NCI-H128 (cell line): ENCODE data around the gene PSME2.
"Not testable (repeated sequence)": the region's sequence is repeated elsewhere in the genome, so short reads cannot be mapped to it uniquely, and the experiment has no call there.

Experiments
- DNase-seq: peaks from one replicate; lab custom pipeline; 2025; ENCODE audit not compliant: unreplicated experiment; lab: John Stamatoyannopoulos, UW

Gene PSME2

DNA sequence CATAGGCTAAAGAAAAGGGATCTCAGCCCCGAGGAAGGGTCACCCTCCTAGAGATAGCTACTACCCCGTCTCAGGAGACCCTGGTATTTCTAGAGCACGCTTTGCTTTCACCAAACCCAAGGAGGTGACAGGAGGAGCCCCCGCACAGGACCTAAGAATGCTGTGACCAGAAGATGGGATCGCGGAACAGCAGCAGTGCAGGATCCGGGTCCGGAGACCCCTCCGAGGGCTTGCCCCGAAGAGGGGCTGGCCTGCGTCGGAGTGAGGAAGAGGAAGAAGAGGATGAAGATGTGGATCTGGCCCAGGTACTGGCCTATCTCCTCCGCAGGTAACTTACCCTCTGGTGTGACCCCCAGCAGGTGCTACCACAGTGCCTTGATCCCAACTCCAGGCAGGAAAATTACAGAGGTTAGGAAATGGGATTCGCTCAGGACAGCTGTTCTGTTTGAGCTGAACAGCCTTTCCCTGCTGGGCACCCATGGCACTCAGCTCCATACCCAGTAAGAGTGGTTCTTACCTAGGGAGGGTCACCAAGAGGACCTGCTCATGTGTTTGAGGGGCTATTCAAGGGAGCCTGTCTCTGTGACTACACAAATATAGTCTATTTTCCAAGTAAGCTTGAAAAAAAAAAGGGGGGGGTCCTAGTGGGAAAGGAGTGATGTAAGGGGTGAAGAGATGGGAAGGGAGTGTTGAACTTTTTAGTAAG lies 30.8 kb downstream of the PSME2 start:
- DNase-seq, result no peak

DNA sequence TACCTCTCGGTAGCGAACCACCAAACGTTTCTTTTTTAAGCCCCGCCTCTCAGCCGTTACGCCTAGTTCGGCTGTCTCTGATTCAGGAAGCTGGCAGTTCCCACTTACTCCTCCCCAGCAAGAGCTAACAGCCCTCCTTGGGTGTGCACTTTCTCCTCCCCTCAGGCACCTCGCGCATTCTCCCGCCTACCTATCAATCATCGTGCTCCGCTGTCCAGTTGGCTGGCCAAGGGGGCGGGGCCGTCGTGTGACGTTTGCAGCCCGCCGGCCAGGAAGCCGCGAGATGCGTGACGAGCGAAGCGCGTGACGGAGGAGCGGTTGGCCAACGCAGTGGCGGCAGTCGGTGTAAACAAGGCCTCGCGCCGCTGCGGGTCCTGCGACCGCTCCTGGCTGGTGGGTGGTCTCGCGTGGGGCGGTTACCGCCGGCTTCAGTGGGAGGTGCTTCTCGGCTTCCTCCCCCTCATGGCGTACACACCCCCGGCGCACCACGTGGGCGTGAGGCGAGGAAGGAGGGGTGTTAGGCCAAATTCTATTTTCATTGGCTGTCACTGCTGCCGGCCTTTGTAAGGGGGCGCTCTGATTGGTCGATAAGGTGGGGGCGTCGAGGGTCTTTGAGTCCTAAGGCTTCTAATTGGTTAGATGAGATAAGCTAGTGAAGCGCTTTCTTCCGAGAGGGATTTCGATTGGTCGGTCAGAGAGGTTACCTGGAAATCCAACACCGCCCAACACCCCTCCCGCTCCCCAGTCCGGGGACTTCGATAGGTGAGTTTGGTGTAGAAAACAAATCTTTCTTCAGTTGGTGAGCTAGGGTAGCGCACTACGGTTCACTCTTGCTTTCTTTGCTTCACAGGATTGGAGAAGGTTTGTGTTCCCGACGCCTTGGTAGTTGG lies 31.6 kb downstream of the PSME2 start, which contains the start of the genes DCAF11 and NRL:
Gene DCAF11 (plus strand): TSS at position 246 of the 890 bp plus-strand sequence. CDS start 818 bp downstream, outside the sequence.
Gene NRL (minus strand): TSS at position 418 of the 890 bp plus-strand sequence. CDS start 32,101 bp downstream, outside the sequence.
- DNase-seq, result peak; percentile 97

DNA sequence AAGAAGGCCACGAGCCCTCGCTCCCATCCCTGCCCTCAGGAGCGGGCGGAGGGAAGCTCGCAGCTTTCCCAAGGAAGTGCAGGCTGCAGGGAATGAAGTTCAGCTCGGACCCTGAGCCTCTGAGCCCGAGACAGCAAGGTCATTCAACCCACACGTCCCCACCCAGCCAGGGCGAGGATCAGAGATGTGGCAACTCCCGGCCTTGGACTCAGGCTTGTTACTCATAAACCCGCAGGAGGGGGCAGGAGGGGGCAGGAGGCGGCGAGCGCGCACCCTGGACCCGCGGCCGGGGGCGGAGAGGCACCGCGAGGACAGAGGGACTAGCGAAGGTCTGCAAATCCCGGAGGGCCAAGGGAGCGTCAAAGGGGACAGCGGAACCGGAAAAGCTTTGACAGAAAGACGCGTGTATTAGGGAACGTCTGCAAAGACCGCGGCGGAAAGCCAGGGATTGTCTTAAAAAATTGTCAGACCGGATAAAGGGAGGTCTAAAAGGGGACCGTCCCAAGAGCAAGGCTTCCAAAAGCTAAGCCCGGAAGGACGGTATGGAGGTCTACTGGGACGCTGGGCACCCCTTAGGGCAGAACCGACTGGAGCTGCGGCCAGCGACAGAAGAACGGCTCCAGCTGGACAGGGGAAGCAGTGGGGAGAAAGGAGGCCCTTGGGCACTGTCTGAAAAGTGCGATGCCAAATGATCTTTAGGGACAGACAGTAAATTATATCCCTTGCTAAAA lies 32.4 kb downstream of the PSME2 start:
- peak; percentile 59 for DNase-seq

DNA sequence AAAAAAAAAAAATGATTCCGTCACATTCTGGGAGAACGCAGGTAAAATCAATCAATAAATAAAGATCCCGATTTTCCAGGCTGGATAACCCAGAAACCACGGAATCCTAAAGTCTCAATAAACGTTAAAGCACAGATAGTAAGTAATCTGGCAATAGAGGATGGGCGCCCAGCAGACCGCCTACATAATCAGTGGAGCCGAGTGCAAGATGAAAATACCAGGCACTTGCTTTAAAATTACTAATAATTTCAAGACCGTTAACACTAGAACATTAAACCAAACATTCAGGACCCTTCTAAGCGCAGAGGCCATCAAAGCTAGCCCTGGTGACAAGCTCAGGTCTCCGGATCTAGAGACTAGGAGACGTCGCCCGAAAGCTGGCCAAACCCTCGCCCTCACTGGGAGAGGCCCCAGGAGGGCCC lies 33.0 kb downstream of the PSME2 start:
- DNase-seq, result no peak

DNA sequence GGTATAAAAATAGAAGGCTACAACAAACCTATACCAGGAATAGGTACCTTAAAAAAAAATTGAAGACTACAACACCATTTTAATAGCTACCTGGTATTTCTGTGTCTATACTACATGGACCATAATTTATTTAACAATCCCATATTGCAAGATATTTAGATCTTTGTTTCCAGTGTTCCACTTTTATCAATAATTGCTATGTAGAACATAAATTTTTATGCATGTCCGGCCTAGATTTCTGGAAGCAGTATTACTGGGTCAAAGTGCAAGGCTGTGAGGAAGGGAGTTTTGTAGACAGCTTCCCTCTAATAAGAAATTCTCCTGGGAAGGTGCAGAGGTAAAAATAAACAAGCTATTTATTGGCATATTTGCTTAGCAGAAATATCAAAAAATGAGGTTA lies 35.9 kb downstream of the PSME2 start:
- no peak for DNase-seq

DNA sequence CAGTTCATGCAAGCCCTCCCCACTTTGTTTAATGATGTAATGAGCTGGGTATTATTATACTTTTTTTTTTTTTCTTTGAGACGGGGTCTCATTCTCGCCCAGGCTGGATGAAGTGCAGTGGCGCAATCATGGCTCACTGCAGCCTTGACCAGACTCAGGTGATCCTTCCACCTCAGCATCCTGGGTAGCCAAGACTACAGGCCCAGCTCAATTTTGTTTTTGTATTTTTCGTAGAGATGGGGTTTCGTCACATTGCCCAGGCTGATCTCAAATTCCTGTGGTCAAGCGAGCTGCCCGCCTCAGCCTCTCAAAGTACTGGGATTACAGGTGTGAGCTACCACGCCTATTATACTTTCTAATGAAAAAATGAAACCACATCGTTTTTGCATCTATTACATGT lies 36.4 kb downstream of the PSME2 start:
- DNase-seq, result no peak

DNA sequence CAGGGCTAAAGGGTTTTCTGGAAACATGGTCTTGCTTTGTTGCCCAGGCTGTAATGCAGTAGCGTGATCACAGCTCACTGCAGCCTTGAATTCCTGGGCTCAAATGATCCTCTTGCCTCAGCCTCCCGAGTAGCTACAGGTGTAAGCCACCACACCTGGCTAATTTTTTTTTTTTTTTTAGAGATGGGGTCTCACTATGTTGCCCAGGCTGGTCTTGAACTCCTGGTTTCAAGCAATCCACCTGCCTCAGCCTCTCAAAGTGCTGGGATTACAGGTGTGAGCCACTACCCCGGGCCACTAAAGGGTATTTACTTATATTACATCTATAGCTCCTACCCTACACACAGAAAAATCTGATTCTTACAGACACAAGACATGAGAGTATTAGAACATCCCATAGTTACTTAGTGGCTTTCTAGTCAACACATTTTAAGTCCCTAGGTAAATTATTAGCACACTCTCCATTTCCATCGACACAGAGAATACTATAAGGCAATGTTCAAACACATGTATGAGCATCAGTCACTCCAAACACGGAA lies 38.0 kb downstream of the PSME2 start:
- no peak for DNase-seq

DNA sequence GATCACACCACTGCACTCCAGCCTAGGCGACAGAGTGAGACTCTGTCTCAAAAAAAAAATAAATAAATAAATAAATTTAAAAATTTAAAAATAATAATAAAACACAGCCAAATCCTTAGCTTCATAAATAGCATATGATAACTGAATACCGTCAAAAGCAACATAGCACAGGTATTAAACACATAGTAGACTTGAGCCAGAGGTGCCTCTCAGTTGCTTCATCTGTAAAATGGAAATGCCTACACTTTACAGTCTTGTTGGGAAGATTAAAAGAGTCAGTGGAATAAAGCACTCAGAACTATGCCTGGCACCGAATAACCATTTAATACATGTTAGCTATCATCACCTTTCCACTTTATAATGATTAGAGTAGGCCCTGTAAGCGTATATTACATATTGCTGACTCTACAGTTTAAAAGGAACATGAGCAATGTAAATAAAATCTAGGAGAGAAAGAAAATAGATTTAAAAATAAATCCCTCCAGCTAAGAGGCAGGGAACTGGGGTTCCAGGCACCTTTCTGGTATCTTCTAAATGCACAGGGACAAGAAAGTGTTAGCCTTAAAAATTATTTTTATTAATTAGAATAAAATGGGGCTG lies 39.6 kb downstream of the PSME2 start:
- DNase-seq, result no peak

DNA sequence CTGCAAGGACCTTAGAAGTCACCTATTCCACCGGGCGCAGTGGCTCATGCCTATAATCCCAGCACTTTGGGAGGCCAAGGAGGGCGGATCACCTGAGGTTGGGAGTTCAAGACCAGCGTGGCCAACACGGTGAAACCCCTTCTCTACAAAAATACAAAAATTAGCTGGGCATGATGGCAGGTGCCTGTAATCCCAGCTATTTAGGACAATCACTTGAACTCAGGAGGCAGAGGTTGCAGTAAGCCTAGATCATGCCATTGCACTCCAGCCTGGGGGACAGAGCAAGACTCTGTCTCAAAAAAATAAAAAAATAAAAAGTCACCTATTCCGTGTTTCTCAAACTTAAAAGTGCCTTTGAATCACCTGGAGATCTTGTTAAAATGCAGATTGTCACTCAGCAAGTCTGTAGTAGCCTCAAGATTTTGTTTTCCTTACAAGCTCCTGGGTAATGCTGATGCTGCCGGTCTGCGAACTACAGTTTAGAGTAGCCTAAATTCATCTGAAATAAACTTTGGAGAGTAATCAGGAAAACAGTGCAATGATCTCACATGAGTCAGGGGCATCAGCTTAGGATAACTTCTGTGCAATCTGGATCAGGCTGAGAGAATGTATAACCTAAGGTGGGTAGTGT lies 40.7 kb downstream of the PSME2 start:
- not testable (repeated sequence) for DNase-seq

DNA sequence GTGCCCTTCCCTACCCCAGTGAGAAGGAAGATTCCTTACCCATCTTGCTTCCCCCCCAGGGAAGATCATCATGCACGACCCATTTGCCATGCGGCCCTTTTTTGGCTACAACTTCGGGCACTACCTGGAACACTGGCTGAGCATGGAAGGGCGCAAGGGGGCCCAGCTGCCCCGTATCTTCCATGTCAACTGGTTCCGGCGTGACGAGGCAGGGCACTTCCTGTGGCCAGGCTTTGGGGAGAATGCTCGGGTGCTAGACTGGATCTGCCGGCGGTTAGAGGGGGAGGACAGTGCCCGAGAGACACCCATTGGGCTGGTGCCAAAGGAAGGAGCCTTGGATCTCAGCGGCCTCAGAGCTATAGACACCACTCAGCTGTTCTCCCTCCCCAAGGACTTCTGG lies 43.0 kb downstream of the PSME2 start:
- DNase-seq, result no peak

DNA sequence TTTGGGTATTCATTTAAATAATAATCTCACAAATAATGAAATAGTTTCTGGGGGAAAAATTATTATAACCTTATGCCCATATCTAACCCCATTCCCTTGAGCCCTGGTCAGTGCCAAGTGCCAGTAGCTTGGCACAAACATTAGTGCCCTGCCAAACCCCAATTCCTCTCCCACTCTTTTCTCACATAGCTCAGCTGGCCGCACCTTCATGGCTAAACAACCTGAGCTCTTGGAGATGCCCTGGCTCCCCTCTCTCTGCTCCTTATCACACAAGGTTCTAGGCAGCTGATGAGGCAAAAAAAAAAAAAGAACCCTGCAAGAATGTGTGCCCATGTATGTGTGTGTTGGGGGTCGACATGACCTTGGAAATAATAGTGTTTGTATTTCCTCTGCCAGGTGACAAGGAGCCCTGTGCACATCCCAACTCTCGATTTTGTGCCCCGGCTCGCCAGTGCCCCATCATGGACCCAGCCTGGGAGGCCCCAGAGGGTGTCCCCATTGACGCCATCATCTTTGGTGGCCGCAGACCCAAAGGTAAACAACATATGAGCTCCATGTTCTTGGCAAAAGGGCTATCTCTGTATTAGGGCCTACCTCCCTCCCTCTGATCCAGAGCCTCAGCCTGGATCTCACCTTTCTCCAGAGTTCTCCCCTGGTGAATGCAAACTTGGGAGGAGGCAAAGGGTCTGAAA lies 43.9 kb downstream of the PSME2 start:
- no peak for DNase-seq

DNA sequence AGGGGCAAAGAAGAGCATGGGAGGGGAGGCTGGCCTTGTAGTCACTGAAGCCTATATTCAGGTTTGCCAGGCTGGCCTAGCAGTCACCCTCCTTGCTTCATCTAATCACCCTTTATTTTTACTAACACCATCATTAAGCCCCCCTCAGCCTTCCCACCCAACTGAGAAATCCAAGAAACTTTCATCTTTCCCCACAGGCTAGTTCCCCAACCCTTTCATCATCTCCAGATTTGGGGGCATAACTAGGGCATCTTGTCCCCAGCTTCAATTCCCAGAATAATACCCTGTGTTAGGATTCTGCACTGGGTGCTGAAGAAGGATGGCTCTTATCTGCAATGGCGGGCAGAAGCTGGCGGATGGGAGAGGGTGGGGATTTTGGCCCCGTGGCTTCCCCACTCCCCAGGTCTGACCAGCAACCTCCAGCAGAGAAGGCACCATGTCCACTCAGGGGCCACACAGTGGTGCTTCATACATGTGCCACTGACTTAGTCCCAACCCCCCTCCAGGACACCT lies 45.4 kb downstream of the PSME2 start:
- DNase-seq, result no peak

DNA sequence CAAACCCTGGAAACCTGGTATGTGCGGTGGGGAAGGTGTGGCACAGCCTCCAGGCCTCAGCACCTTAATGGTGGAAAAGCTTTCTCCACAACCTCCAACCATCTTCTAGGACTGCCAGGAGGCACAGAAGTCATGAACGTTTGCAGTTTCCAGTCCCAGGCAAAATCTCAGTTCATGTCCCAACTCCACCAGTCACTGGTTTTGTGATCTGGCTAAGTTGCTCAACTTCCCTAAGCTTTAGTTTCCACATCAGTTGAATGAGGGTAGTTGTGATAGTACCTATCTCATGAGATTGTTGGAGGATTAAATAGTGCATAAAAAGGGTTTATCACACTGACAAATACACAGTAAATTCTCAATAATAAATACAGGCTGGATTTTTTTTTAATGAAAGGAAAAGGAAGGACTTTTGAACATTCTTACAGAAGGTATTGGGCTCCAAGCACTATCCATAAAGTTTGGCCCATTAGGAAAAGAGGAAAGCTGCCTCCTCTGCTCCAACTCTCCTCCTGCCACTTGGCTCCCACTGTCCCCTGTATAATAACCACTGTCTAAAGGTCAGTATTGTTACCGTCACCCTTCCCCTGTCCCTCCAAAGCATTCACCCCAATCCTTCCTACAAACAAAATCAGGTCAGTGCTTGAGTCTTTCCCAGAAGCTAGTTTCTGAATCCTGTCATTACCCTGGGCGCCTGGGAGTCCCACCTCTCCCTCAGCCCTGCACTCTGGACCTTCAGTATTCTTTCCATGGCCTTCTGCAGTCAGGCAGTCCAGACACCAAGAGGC lies 46.0 kb downstream of the PSME2 start:
- no peak for DNase-seq

DNA sequence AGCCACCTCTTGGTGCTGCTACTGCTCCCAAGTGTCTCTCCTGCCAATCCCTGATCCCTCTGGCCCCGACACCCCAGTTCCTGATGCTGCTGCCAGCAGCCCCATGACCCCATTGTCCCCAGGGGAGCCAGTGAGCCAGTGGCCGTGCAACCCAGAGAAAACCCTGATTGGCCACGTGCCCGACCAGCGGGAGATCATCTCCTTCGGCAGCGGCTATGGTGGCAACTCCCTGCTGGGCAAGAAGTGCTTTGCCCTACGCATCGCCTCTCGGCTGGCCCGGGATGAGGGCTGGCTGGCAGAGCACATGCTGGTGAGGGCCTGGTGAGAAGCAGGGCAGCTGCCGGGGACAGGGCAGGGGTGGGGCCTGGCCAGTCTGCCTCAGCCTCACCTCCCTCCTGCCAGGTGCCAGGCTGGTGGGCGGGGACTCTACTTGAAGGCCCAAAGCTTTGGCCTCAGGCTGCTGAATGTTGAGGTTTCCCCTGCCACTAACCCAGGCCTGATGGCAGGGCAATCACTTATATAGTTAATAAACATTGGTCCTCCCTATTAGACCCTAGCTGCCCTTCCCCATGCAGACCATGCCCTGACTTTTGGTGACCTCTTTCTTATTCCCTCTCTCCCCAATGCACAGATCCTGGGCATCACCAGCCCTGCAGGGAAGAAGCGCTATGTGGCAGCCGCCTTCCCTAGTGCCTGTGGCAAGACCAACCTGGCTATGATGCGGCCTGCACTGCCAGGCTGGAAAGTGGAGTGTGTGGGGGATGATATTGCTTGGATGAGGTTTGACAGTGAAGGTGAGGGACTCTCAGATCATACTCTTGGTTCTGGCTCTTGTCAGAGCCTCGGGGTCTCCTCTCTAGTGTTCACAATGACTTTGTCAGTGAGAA lies 47.2 kb downstream of the PSME2 start:
- DNase-seq, result no peak

DNA sequence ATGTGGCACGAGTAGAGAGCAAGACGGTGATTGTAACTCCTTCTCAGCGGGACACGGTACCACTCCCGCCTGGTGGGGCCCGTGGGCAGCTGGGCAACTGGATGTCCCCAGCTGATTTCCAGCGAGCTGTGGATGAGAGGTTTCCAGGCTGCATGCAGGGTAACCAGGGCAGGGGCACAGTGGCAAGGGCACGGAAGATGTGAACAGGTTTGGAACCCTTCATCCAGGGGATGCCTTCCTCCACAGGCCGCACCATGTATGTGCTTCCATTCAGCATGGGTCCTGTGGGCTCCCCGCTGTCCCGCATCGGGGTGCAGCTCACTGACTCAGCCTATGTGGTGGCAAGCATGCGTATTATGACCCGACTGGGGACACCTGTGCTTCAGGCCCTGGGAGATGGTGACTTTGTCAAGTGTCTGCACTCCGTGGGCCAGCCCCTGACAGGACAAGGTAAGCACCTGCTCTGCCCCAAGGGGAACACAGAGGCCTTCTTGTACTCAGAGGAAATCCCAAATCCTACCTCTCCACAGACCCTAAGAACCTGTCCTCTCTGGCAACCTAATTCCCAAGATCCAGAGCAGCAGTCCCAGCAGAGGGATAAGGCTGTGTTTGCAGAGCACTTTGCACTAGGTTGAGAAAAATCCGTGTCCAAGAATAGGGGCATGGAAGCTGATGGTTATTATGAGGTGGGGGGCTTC lies 48.0 kb downstream of the PSME2 start:
- no peak for DNase-seq

DNA sequence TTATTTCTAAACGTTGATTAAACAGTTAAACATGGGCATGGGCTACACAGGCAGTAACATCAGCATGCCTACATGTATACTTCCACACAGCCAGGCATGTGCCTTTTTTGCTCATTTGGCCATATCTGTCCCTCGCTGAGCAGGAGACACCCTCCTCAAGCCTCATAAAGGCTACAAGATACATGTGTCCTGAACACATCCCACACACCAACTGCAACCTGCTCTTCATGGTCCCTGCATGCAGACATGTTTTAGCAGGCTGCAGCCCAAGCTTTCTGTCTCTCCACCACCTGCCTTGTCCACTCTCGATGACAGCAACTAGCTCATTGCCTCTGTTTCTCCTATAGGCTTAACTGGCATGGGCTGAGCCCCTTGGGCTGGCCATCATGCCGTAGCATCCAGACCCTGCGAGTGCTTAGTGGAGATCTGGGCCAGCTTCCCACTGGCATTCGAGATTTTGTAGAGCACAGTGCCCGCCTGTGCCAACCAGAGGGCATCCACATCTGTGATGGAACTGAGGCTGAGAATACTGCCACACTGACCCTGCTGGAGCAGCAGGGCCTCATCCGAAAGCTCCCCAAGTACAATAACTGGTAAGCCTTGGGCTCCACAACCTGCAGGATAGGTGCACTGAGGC lies 49.7 kb downstream of the PSME2 start:
- no peak for DNase-seq
